Breast epithelium (tissue), 4 donors: ENCODE data around the gene RNH1. TPM values are rescaled to one million over a fixed set of nuclear protein-coding genes. Genes with fewer than 3 reads are reported as not detected.

Experiments
- DNase-seq, 2 donors: peaks; one replicate each; pipeline ENCODE4 v3.0.0-alpha.2; 2019; ENCODE audit warnings: low spot score in 2 of 2
- H3K27ac ChIP-seq, 2 donors: fragments of 200-600 bp; sonication (generic) in 1 of 2; one replicate each; pipeline ENCODE4 v1.5.1; 2016 to 2019; ENCODE audit warnings: mild to moderate bottlenecking in 1 of 2
- H3K27me3 ChIP-seq, 2 donors: fragments of 200-600 bp; sonication (generic) in 1 of 2; one replicate each; pipeline versions ENCODE4 v1.5.1 to v1.6.0; 2017 to 2019; ENCODE audit warnings: control low read depth in 1 of 2, mild to moderate bottlenecking in 1 of 2
- H3K36me3 ChIP-seq: fragments of 200-600 bp; one replicate; pipeline ENCODE4 v1.5.1; 2019
- H3K4me1 ChIP-seq, 2 donors: fragments of 200-600 bp; sonication (generic); one replicate each; pipeline ENCODE4 v1.5.1; 2016 to 2019; ENCODE audit warnings: control low read depth in 1 of 2
- H3K4me3 ChIP-seq, 3 donors: fragments of 200-600 bp; sonication (generic); 1 replicate in 2 of 3; 2 replicates in 1 of 3; pipeline ENCODE4 v1.5.1; 2016 to 2019; ENCODE audit warnings: mild to moderate bottlenecking in 3 of 3, moderate library complexity in 2 of 3
- H3K9me3 ChIP-seq, 2 donors: fragments of 200-600 bp; sonication (generic) in 1 of 2; one replicate each; pipeline ENCODE4 v1.5.1; 2016 to 2019; ENCODE audit warnings: control low read depth in 1 of 2
- POLR2A ChIP-seq: fragments of 450-650 bp; IDR thresholded peaks from one replicate; pipeline ENCODE4 v1.6.1; 2016; ENCODE audit warnings: antibody characterized with exemption, mild to moderate bottlenecking, moderate library complexity
- POLR2AphosphoS5 ChIP-seq, 3 donors: sonication (generic); formaldehyde crosslinking; IDR thresholded peaks; one replicate each; pipeline ENCODE4 v1.6.1; 2017; ENCODE audit warnings: antibody characterized with exemption in 3 of 3
- intact Hi-C: fragments of 100-400 bp; cut with DNase I; formaldehyde crosslinking; loops from one replicate; pipeline ENCODE4 v1.15.1; 2023; ENCODE audit warnings: low total_unique reads
- total RNA-seq, 3 donors: library from RNA; depleted of rRNA; stranded (reverse); fragments of >200 nt; gene quantifications; one replicate each; pipeline ENCODE4 v1.1.0, GENCODE V29; 2016
- TF ChIP-seq, protein P1 (sequence below), 3 donors: fragments of 450-650 bp; IDR thresholded peaks; one replicate each; pipeline ENCODE4 v1.5.1; 2016 to 2017; ENCODE audit warnings: antibody characterized with exemption in 3 of 3, mild to moderate bottlenecking in 3 of 3, moderate library complexity in 3 of 3

The RNH1 gene
- total RNA-seq, 3 donors from 2014 or later: 139 to 249 (median 209) TPM

GRCh38 chr11:514606-515005 is 7.6 kb upstream of the RNH1 start:
- Histone ChIP-seq H3K4me3 (no peak overlapping the region), H3K27me3 (no peaks in the 10 kb centered on the region), H3K9me3 (peaks cover 7 to 9% of the 10 kb centered on the region in 2 donors), H3K36me3 (no peaks in the 10 kb centered on the region), H3K4me1 (no peaks in the 10 kb centered on the region), H3K27ac (no peak overlapping the region)
- TF ChIP-seq, protein P1, sequence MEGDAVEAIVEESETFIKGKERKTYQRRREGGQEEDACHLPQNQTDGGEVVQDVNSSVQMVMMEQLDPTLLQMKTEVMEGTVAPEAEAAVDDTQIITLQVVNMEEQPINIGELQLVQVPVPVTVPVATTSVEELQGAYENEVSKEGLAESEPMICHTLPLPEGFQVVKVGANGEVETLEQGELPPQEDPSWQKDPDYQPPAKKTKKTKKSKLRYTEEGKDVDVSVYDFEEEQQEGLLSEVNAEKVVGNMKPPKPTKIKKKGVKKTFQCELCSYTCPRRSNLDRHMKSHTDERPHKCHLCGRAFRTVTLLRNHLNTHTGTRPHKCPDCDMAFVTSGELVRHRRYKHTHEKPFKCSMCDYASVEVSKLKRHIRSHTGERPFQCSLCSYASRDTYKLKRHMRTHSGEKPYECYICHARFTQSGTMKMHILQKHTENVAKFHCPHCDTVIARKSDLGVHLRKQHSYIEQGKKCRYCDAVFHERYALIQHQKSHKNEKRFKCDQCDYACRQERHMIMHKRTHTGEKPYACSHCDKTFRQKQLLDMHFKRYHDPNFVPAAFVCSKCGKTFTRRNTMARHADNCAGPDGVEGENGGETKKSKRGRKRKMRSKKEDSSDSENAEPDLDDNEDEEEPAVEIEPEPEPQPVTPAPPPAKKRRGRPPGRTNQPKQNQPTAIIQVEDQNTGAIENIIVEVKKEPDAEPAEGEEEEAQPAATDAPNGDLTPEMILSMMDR (IDR thresholded peaks at IDR 0.05): no peak
- TF ChIP-seq POLR2AphosphoS5 (IDR thresholded peaks at IDR 0.05) (no peak), POLR2A (no peak)
- intact Hi-C loops: no loop called here
- DNase-seq: no peak

DNA sequence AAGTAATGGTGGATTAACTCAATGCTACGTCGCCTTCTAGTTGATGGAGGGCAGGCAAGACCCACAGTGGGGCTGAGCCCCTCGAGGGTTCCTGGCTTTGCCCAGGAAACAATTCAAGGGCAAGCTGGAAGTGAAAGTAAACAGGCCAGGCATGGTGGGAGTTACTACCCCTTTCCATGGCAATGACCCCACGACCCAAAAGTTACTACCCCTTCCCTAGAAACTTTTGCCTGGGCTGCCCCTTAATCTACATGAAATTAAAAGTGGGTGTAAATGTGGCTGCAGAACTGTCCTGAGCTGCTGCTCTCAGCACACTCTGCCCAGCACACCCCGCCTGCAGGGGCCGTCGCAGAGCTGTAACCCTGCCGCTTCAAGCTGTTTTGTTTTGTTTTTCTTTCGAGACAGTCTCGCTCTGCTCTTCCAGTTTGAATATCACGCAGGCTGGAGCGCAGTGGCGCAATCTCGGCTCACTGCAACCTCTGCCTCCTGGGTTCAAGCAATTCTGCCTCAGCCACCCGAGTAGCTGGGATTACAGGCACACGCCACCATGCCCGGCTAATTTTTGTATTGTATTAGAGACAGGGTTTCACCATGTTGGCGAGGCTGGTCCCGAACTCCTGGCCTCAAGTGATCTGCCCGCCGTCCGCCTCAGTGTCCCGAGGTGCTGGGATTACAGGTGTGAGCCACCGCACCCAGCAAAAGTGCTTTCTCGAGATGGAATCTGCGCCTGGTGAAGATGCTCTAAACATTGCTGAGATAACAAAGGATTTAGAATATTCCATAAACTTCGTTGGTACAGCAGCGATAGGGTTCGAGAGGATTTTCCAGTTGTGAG is 5.9 kb upstream of the RNH1 start:
- no peak overlapping the region for H3K4me3 ChIP-seq

DNA sequence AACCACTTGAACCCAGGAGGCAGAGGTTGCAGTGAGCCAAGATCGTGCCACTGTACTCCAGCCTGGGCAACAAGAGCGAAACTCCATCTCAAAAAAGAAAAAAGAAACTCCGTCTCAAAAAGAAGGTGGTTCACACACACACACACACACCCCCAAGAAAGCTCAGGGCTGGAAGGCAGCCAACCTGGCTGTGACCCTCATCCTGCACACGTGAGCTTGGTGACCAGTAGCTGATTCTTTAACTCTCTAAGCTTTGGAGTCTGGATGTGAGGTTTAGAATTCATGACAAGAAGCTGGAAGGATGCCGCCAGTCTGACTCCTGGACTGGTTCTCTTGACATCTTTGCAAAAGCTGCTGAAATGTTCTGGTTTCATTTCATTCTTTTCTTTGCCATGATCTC is 1.9 kb upstream of the RNH1 start:
- H3K4me3 ChIP-seq: no peak overlapping the region
- H3K9me3 ChIP-seq: no peaks in the 10 kb centered on the region
- H3K27ac ChIP-seq: no peak overlapping the region
- intact Hi-C loops: no loop called here
- no peaks in the 10 kb centered on the region for H3K27me3 ChIP-seq
- no peak for DNase-seq
- TF ChIP-seq, protein P1 (IDR thresholded peaks at IDR 0.05): no peak
- TF ChIP-seq POLR2A (no peak), POLR2AphosphoS5 (IDR thresholded peaks at IDR 0.05) (no peak)
- H3K36me3 ChIP-seq: no peaks in the 10 kb centered on the region
- H3K4me1 ChIP-seq: peaks cover 6 to 9% of the 10 kb centered on the region in 2 donors

More for the DNA sequence above, 5.9 kb upstream of the RNH1 start:
- Histone ChIP-seq H3K36me3 (no peaks in the 10 kb centered on the region), H3K9me3 (peaks cover 7 to 9% of the 10 kb centered on the region in 2 donors), H3K27ac (no peak overlapping the region), H3K27me3 (no peaks in the 10 kb centered on the region), H3K4me1 (no peaks in the 10 kb centered on the region)
- no peak for DNase-seq
- TF ChIP-seq POLR2AphosphoS5 (IDR thresholded peaks at IDR 0.05): no peak
- no peak for TF ChIP-seq POLR2A
- TF ChIP-seq, protein P1 (IDR thresholded peaks at IDR 0.05): no peak
- intact Hi-C loops: no loop called here

- Histone ChIP-seq H3K9me3 (no peaks in the 10 kb centered on the region), H3K27me3 (no peaks in the 10 kb centered on the region), H3K4me1 (peaks cover 9 to 15% of the 10 kb centered on the region in 2 donors), H3K36me3 (no peaks in the 10 kb centered on the region), H3K27ac (peak overlapping the region; percentile 99), H3K4me3 (peak overlapping the region; percentile 83 to 88 (median 85))
- intact Hi-C loops: no loop called here
- TF ChIP-seq POLR2A (no peak), POLR2AphosphoS5 (IDR thresholded peaks at IDR 0.05) (no peak)
- TF ChIP-seq, protein P1 (IDR thresholded peaks at IDR 0.05): no peak
- no peak for DNase-seq
These were observed 879 bp upstream of the RNH1 start for GRCh38 chr11:507727-508515.
